ENCODE results near the gene SGCE. TPM values are rescaled to one million over a fixed set of nuclear protein-coding genes. Genes with fewer than 3 reads are reported as not detected.

SGCE gene
- total and polyA plus RNA-seq, 5 donors = 40.2 to 44.6 (median 42.2) TPM

DNA sequence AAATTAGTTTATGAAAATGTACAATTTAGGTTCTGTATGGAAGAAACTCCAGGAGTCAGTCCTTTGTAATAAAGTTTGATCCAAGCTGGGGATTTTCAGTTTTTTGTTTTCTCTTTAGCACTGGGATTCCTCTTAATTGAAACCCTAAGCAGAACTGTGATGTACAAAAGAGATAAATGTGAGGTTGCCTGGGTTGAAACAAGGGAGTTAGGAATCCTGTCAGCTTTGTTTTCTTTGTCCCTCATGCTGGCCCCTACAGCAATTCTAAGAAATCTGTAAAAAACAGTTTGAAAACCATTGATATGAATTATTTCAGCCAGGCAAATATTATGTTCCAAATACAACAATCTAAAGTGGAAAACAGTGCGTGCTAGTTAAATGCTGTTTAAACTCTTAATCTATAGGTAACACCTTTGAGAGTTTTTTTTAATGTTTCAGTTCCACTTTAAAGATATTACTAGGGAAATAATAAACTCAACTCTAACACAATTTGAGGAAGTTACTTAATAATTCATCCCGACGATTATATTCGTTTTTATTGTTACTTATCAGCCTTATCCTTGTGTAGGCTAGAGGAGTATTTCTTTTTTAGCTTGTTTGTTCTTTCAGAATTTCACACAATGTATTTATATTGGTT lies 65.3 kb downstream of the SGCE start:
- no peaks in the 10 kb centered on the region for H3K4me1 ChIP-seq (ENCODE audit: control insufficient read depth, insufficient read depth, low read length)
- DNase-seq = no peak
- no peak overlapping the region for H3K4me3 ChIP-seq (ENCODE audit: low read length)
- no peaks in the 10 kb centered on the region for H3K27me3 ChIP-seq (ENCODE audit: control insufficient read depth, insufficient read depth)
- no peak overlapping the region for H3K27ac ChIP-seq (ENCODE audit: low read length)
- ATAC-seq = no peak
- intact Hi-C loops (cut with DNase I) = no loop called here
- H3K9me3 ChIP-seq (ENCODE audit: control insufficient read depth, low read length) = no peaks in the 10 kb centered on the region
- WGBS = 64% methylated on average over 4 of the region's 4 CpGs

DNA sequence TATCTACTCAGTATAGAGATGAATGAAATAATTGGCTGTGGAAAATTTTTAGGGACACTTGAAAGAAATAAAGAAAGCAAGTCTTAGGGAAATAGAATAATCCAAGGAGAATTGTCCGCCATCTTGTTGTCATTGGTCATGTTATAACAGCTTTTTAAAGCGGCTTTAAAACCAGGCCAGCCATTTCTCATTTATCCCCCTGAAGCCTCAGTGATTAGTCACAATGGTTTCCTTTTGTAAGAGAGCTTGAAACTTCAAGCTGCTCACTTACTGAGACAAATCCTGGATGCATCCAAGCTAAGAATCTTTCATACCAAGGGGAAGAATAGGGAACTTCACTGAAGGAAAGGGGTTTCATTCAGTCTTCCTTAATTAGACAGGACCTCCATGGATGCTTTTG lies 67.9 kb downstream of the SGCE start:
- DNase-seq (no peak), ATAC-seq (no peak)
- Histone ChIP-seq H3K4me3 (ENCODE audit: low read length) (no peak overlapping the region), H3K27ac (ENCODE audit: low read length) (no peak overlapping the region), H3K9me3 (ENCODE audit: control insufficient read depth, low read length) (no peaks in the 10 kb centered on the region), H3K27me3 (ENCODE audit: control insufficient read depth, insufficient read depth) (no peaks in the 10 kb centered on the region), H3K4me1 (ENCODE audit: control insufficient read depth, insufficient read depth, low read length) (peaks cover 4% of the 10 kb centered on the region)
- WGBS = 92% methylated on average over 2 of the region's 2 CpGs
- intact Hi-C loops (cut with DNase I) = no loop called here

DNA sequence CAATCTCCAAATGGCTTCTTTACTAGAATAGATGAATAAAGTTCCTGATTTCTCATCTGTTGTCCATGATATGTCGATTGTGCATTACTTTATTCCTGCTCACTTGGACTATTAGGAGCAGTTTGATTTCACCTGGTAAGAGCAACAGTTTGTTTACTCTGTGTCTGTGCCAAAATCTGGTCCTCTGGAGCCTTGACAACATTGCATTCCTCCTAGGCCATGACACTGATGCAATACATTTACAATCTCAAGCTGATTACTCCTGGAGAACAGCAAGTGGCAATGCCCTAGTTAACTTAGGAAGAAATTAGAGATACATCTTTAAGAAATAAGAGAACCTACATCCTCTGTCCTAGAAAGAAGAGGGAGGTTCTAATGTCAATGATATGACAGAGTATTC lies 71.8 kb downstream of the SGCE start:
- DNase-seq (no peak), ATAC-seq (peak in 1 of 2 donors; percentile 38)
- intact Hi-C loops (cut with DNase I) = no loop called here
- Histone ChIP-seq H3K9me3 (ENCODE audit: control insufficient read depth, low read length) (no peaks in the 10 kb centered on the region), H3K4me3 (ENCODE audit: low read length) (no peak overlapping the region), H3K4me1 (ENCODE audit: control insufficient read depth, insufficient read depth, low read length) (peaks cover 4% of the 10 kb centered on the region), H3K27ac (ENCODE audit: low read length) (no peak overlapping the region), H3K27me3 (ENCODE audit: control insufficient read depth, insufficient read depth) (no peaks in the 10 kb centered on the region)
- WGBS = 94% methylated on average over 1 of the region's 1 CpG

DNA sequence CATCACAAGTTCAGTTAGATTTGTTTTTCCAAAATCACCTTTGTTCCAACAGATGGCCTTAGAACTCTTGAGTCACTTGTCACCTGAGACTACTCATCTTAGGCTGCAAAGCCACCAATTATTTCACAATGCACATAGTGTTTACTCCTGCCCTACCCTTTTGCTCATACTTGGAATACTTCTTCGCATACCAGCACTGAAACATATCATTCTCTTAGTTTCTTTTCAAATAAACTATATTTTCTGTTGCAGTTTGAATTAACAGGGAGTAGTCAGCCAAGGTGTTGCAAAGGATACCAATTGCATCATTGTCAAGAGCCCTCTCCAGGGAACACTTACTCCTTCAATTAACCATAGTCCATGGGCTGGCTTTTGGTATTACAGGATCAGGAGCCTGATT lies 75.3 kb downstream of the SGCE start:
- Histone ChIP-seq H3K4me3 (ENCODE audit: low read length) (no peak overlapping the region), H3K27ac (ENCODE audit: low read length) (no peak overlapping the region), H3K9me3 (ENCODE audit: control insufficient read depth, low read length) (no peaks in the 10 kb centered on the region), H3K27me3 (ENCODE audit: control insufficient read depth, insufficient read depth) (no peaks in the 10 kb centered on the region), H3K4me1 (ENCODE audit: control insufficient read depth, insufficient read depth, low read length) (peaks cover 4% of the 10 kb centered on the region)
- intact Hi-C loops (cut with DNase I) = no loop called here
- ATAC-seq = no peak
- DNase-seq = no peak
- 92% methylated on average over 1 of the region's 1 CpG for WGBS

DNA sequence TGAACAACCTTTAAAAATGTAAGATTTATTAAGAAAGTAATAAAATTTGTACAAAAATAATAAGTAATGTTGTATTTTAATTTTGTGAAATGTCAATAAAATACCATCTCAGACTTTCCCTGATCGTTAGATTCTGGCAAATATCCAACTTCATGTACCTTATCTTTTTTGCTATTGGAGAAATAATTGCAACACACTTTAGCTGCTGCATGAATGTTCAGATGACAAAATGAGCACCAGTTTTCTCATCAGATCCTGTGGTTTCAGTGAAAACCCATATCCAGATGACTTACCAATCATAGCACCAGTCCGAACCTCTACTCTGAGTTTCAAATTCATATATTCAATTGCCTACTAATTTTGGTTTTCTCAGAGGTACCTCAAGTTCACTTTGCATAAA lies 76.5 kb downstream of the SGCE start:
- intact Hi-C loops (cut with DNase I) = no loop called here
- Histone ChIP-seq H3K27me3 (ENCODE audit: control insufficient read depth, insufficient read depth) (no peaks in the 10 kb centered on the region), H3K27ac (ENCODE audit: low read length) (no peak overlapping the region), H3K4me1 (ENCODE audit: control insufficient read depth, insufficient read depth, low read length) (peaks cover under 1% of the 10 kb centered on the region), H3K9me3 (ENCODE audit: control insufficient read depth, low read length) (no peaks in the 10 kb centered on the region), H3K4me3 (ENCODE audit: low read length) (no peak overlapping the region)
- 88% methylated on average over 2 of the region's 2 CpGs for WGBS
- ATAC-seq (no peak), DNase-seq (no peak)

DNA sequence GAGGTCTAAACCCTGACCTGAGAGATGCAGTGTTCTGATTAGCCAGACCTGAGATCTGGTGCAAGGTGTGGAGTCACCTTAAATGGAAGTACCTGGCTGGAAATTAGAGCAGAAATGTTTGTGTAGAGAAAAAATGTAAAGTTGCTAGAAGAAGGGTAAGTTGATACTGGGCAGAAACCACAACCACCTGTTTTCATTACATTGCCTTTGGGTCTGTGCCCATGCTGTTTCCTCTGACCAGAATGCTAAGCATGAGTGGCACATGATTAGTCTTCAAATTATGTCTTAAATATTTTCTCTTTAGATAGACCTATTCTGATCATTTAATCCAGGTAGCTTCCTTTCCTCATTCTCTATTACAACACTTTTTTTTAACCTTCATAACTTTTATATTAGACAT lies 77.3 kb downstream of the SGCE start:
- no peak for ATAC-seq

DNA sequence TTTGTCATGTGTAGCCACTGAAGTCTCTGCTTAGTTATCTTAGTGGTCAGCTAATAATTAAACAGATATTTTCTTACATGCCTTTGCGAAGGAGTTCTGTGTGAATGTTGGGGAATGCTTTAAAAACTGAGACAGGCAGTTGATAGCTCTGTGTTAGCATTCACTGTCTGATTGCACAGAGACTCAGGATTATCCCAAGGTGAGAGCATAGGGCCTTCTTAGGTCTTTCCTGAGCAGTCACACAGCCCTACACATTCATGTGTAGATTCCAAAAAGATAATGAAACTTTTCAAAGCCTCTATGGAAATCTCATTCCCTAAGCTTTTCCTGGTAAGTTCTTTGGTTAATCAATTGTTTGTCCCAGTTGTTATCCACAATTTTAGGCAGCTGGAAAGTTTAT lies 78.6 kb downstream of the SGCE start:
- no peaks in the 10 kb centered on the region for H3K9me3 ChIP-seq (ENCODE audit: control insufficient read depth, low read length)
- DNase-seq (no peak), ATAC-seq (no peak)
- H3K27ac ChIP-seq (ENCODE audit: low read length) = no peak overlapping the region
- no peak overlapping the region for H3K4me3 ChIP-seq (ENCODE audit: low read length)
- H3K4me1 ChIP-seq (ENCODE audit: control insufficient read depth, insufficient read depth, low read length) = no peaks in the 10 kb centered on the region
- H3K27me3 ChIP-seq (ENCODE audit: control insufficient read depth, insufficient read depth) = no peaks in the 10 kb centered on the region
- WGBS = 98% methylated on average over 1 of the region's 1 CpG
- intact Hi-C loops (cut with DNase I) = no loop called here

More for the DNA sequence above, 77.3 kb downstream of the SGCE start:
- no peaks in the 10 kb centered on the region for H3K27me3 ChIP-seq (ENCODE audit: control insufficient read depth, insufficient read depth)
- H3K27ac ChIP-seq (ENCODE audit: low read length) = no peak overlapping the region
- no peak for DNase-seq
- no peaks in the 10 kb centered on the region for H3K4me1 ChIP-seq (ENCODE audit: control insufficient read depth, insufficient read depth, low read length)
- H3K9me3 ChIP-seq (ENCODE audit: control insufficient read depth, low read length) = no peaks in the 10 kb centered on the region
- intact Hi-C loops (cut with DNase I) = no loop called here
- no peak overlapping the region for H3K4me3 ChIP-seq (ENCODE audit: low read length)

DNA sequence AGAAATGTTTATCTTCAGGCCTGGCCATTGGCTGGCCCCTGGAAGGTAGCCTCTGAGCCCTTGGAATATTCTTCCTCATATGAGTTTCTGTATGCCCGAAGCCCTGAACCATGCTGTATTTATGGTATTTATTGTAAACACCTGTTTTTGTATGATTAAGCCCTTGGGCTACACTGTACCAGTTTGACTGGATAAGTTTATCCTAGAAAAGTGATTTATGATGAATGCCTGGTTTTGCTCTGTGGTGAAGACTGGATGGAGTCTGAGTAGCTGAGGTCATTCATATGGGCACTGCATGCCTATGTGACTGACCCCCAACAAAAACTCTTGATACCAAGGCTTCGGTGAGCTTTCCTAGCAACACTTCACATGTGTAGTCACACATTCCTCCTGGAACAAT lies 79.6 kb downstream of the SGCE start:
- Histone ChIP-seq H3K27me3 (ENCODE audit: control insufficient read depth, insufficient read depth) (no peaks in the 10 kb centered on the region), H3K27ac (ENCODE audit: low read length) (no peak overlapping the region), H3K9me3 (ENCODE audit: control insufficient read depth, low read length) (no peaks in the 10 kb centered on the region), H3K4me3 (ENCODE audit: low read length) (no peak overlapping the region), H3K4me1 (ENCODE audit: control insufficient read depth, insufficient read depth, low read length) (no peaks in the 10 kb centered on the region)
- DNase-seq (no peak), ATAC-seq (no peak)
- 96% methylated on average over 2 of the region's 2 CpGs for WGBS
- intact Hi-C loops (cut with DNase I) = no loop called here

DNA sequence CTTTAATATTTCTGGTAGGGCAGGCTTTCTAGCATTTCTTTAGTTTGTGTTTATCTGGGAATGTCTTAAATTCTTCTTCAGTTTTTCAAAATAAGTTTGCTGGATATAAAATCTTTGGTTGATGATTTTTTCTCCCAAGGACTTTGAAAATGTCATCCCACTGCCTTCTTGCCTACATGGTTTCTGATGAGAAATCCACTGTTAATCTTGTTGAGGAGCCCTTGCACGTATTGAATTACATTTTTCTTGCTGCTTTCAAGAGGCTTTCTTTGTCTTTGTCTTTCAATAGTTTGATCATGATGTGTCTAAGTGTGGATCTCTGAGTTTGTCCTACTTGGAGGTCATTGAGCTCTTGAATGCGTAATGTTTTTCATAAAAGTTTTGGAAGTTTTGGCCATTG lies 80.3 kb downstream of the SGCE start:
- no peak for ATAC-seq
- intact Hi-C loops (cut with DNase I) = no loop called here
- Histone ChIP-seq H3K27me3 (ENCODE audit: control insufficient read depth, insufficient read depth) (no peaks in the 10 kb centered on the region), H3K4me1 (ENCODE audit: control insufficient read depth, insufficient read depth, low read length) (no peaks in the 10 kb centered on the region), H3K9me3 (ENCODE audit: control insufficient read depth, low read length) (no peaks in the 10 kb centered on the region), H3K4me3 (ENCODE audit: low read length) (no peak overlapping the region), H3K27ac (ENCODE audit: low read length) (no peak overlapping the region)
- no peak for DNase-seq
- WGBS = 98% methylated on average over 2 of the region's 2 CpGs

DNA sequence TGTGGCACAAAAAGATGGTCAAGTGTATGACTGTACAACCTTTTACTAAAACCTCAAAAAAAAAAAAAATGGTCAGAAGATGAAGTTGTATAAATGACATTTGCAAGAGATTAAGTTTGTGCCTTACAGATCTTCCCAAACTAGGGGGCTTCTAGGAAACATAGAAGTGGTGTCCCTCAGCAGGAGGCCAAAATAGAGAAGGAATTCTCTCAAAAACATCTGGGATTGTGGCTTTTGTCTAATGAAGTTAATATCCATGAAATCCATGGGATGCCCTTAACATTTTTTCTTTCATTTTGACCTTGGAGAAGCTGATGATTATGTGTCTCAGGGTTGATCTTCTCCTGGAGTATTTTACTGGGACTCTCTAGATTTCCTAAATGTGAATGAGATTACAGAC lies 84.1 kb downstream of the SGCE start:
- no peaks in the 10 kb centered on the region for H3K9me3 ChIP-seq (ENCODE audit: control insufficient read depth, low read length)
- intact Hi-C loops (cut with DNase I) = no loop called here
- no peak overlapping the region for H3K27ac ChIP-seq (ENCODE audit: low read length)
- H3K4me3 ChIP-seq (ENCODE audit: low read length) = no peak overlapping the region
- ATAC-seq (no peak), DNase-seq (no peak)
- H3K27me3 ChIP-seq (ENCODE audit: control insufficient read depth, insufficient read depth) = no peaks in the 10 kb centered on the region
- H3K4me1 ChIP-seq (ENCODE audit: control insufficient read depth, insufficient read depth, low read length) = no peaks in the 10 kb centered on the region

DNA sequence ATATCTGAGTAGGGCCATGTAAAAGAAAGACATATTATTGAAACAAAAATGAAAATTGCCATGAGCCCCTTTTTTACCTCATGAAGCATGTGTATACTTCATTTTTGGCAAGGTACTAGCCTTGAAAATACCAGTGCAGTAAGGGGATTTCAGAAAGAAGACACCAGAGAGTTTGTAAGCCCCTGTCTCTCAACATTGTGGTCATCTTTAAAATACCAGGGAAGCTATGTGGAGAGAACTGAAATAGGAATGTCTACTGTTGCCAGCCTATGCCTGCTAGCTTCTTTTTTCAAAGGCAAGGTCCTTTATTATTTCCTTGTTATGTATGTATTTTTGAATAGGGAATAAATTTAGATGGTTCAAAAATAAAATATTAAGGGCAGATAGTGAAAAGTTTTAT lies 88.5 kb downstream of the SGCE start:
- H3K27ac ChIP-seq (ENCODE audit: low read length) = no peak overlapping the region
- no peaks in the 10 kb centered on the region for H3K27me3 ChIP-seq (ENCODE audit: control insufficient read depth, insufficient read depth)
- DNase-seq (no peak), ATAC-seq (no peak)
- H3K4me1 ChIP-seq (ENCODE audit: control insufficient read depth, insufficient read depth, low read length) = no peaks in the 10 kb centered on the region
- H3K4me3 ChIP-seq (ENCODE audit: low read length) = no peak overlapping the region
- H3K9me3 ChIP-seq (ENCODE audit: control insufficient read depth, low read length) = no peaks in the 10 kb centered on the region
- intact Hi-C loops (cut with DNase I) = no loop called here

DNA sequence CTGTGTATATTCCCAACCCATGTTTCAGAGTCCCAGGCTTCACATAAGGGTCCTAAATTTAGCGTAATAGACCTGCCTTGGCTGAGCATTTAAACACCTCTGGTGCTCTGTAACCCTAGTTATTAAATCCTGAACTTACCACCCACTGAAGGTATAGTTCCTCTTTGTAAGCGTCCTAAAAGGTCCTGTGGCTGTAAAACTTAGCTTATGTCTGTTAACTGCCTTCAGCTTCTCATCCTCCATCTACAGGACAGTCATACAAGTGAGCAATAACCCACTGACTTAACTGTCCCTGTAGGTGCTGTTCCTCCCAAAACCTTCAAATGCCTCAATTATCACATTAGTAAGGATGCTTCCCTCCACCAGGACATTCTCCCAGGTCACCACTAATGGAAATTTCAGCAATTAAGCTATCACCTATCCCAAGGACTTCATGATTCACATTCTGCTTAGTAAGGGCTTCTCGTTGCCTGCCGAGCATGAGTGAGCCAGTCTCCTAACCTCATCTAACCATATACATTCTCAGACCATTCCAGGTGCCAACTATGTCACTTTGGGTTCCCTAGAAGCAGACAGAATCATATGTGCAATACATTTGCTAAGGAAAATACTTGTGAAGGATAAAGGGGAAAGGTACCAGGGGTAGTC lies 90.6 kb downstream of the SGCE start:
- no peak overlapping the region for H3K4me3 ChIP-seq (ENCODE audit: low read length)
- no peaks in the 10 kb centered on the region for H3K4me1 ChIP-seq (ENCODE audit: control insufficient read depth, insufficient read depth, low read length)
- 95% methylated on average over 4 of the region's 4 CpGs for WGBS
- DNase-seq = no peak
- ATAC-seq = no peak
- no peaks in the 10 kb centered on the region for H3K27me3 ChIP-seq (ENCODE audit: control insufficient read depth, insufficient read depth)
- H3K27ac ChIP-seq (ENCODE audit: low read length) = no peak overlapping the region
- intact Hi-C loops (cut with DNase I) = no loop called here
- no peaks in the 10 kb centered on the region for H3K9me3 ChIP-seq (ENCODE audit: control insufficient read depth, low read length)

Measured in right cardiac atrium (tissue), 5 donors.